B cell (primary cell): ENCODE data around the gene SKA1. TPM values are rescaled to one million over a fixed set of nuclear protein-coding genes. Genes with fewer than 3 reads are reported as not detected.
"Not testable (repeated sequence)": the region's sequence is repeated elsewhere in the genome, so short reads cannot be mapped to it uniquely, and the experiment has no call there.

Source experiments
- ATAC-seq: fragments of 200-7000 bp; cut with Tn5 transposase; one replicate; pipeline ENCODE4 v1.10.0; 2021; ENCODE audit warnings: low read depth, mild to moderate bottlenecking, moderate number of reproducible peaks, moderate library complexity
- CTCF ChIA-PET: fragments of 350-600 bp; sonication (Branson Sonifier 250); formaldehyde crosslinking; loops from one replicate; lab custom pipeline; 2021; ENCODE audit warnings: antibody characterized with exemption, inconsistent platforms; lab: Charles Lee
- POLR2A ChIA-PET: fragments of 350-600 bp; sonication (Branson Sonifier 250); formaldehyde crosslinking; loops from one replicate; lab custom pipeline; 2021; ENCODE audit warnings: antibody characterized with exemption; lab: Charles Lee
- DNase-seq: peaks from one replicate; pipeline ENCODE4 v3.0.0; 2013
- H2AFZ ChIP-seq: 2 replicates; pipeline ENCODE4 v1.6.1; 2012; ENCODE audit warnings: mild to moderate bottlenecking, low read depth, low read length; ENCODE audit not compliant: insufficient read depth, poor library complexity, severe bottlenecking
- H3K27ac ChIP-seq, 2 donors: 1 replicate in 1 of 2; 2 replicates in 1 of 2; pipeline ENCODE4 v1.5.1; 2012 to 2013; ENCODE audit warnings: low read length in 2 of 2, mild to moderate bottlenecking in 2 of 2, moderate library complexity in 1 of 2
- H3K27me3 ChIP-seq, 4 experiments: fragments of 200-600 bp in 1 of 4; sonication (generic) in 1 of 4; replicated peaks in 1 of 4; 1 replicate in 2 of 4; 2 replicates in 2 of 4; pipeline versions ENCODE4 v1.6.1 to v1.7.0; 2013 to 2016; ENCODE audit warnings: low read length in 3 of 4, mild to moderate bottlenecking in 2 of 4, mixed read lengths in 1 of 4, moderate library complexity in 1 of 4; ENCODE audit not compliant: insufficient read depth in 4 of 4, control insufficient read depth in 3 of 4; ENCODE audit errors: control extremely low read depth in 1 of 4
- H3K36me3 ChIP-seq, 2 experiments: replicated peaks in 1 of 2; 1 replicate in 1 of 2; 2 replicates in 1 of 2; pipeline versions ENCODE4 v1.6.1 to v1.7.1; 2013; ENCODE audit warnings: low read length in 1 of 2; ENCODE audit not compliant: insufficient read depth in 2 of 2, control insufficient read depth in 1 of 2; ENCODE audit errors: control extremely low read depth in 1 of 2, extremely low read depth in 1 of 2
- H3K4me1 ChIP-seq, 2 donors: fragments of 200-600 bp in 1 of 2; sonication (generic) in 1 of 2; 1 replicate in 1 of 2; 2 replicates in 1 of 2; pipeline versions ENCODE4 v1.5.1 to v1.6.1; 2013 to 2017; ENCODE audit warnings: low read length in 2 of 2; ENCODE audit not compliant: control insufficient read depth in 2 of 2, insufficient read depth in 2 of 2
- H3K4me2 ChIP-seq: replicated peaks from 2 replicates; pipeline ENCODE3; 2012; ENCODE audit warnings: mild to moderate bottlenecking, low read depth, low read length; ENCODE audit not compliant: poor library complexity, severe bottlenecking
- H3K4me3 ChIP-seq, 5 experiments: fragments of 200-600 bp in 1 of 5; sonication (generic) in 1 of 5; 1 replicate in 3 of 5; 2 replicates in 2 of 5; pipeline versions ENCODE4 v1.5.1 to v1.7.0; 2011 to 2016; ENCODE audit warnings: low read length in 4 of 5, mild to moderate bottlenecking in 4 of 5, low read depth in 2 of 5, control low read depth in 1 of 5, moderate library complexity in 1 of 5; ENCODE audit not compliant: insufficient read depth in 1 of 5; ENCODE audit errors: control extremely low read depth in 1 of 5, extremely low read depth in 1 of 5
- H3K79me2 ChIP-seq: fragments of 200-600 bp; sonication (generic); one replicate; pipeline ENCODE4 v1.6.0; 2016; ENCODE audit warnings: low read length; ENCODE audit not compliant: control insufficient read depth, insufficient read depth
- H3K9ac ChIP-seq: fragments of 200-600 bp; sonication (generic); 2 replicates; pipeline ENCODE4 v1.6.1; 2017; ENCODE audit warnings: mild to moderate bottlenecking, low read length, moderate library complexity
- H3K9me3 ChIP-seq, 3 donors: one replicate each; pipeline versions ENCODE4 v1.6.1 to v1.7.1; 2013; ENCODE audit warnings: low read length in 2 of 3; ENCODE audit not compliant: control insufficient read depth in 2 of 3, insufficient read depth in 1 of 3; ENCODE audit errors: control extremely low read depth in 1 of 3
- H4K20me1 ChIP-seq: 2 replicates; pipeline ENCODE4 v1.6.0; 2012; ENCODE audit warnings: mild to moderate bottlenecking, low read length; ENCODE audit not compliant: insufficient read depth, control insufficient read depth, poor library complexity, severe bottlenecking
- H3K27ac Mint-ChIP-seq: one replicate; pipeline ENCODE4 v1.8.0; 2021; ENCODE audit warnings: mixed read lengths
- H3K27me3 Mint-ChIP-seq: one replicate; pipeline ENCODE4 v1.8.0; 2021; ENCODE audit warnings: mixed read lengths
- H3K4me1 Mint-ChIP-seq: one replicate; pipeline ENCODE4 v1.8.0; 2021; ENCODE audit warnings: mixed read lengths
- H3K4me3 Mint-ChIP-seq: one replicate; pipeline ENCODE4 v1.8.0; 2021; ENCODE audit warnings: mixed read lengths
- H3K9me3 Mint-ChIP-seq: one replicate; pipeline ENCODE4 v1.8.0; 2022; ENCODE audit warnings: mixed read lengths; ENCODE audit not compliant: insufficient read depth
- CTCF ChIP-seq: fragments of 200-600 bp; IDR thresholded peaks from one replicate; pipeline ENCODE4 v1.8.0; 2022; ENCODE audit warnings: antibody characterized with exemption, mild to moderate bottlenecking
- EZH2 ChIP-seq: IDR thresholded peaks from 2 replicates; pipeline ENCODE4 v1.6.1; 2012; ENCODE audit warnings: borderline replicate concordance, low read depth, mild to moderate bottlenecking, moderate library complexity, low read length; ENCODE audit not compliant: insufficient read depth, poor library complexity, severe bottlenecking
- WGBS: methylation state at CpG from one replicate; pipeline ENCODE4 v1.1.5; 2013; ENCODE audit warnings: missing lambda C conversion rate; ENCODE audit not compliant: insufficient coverage; 5-methylcytosine and 5-hydroxymethylcytosine counted together
- intact Hi-C: fragments of 100-400 bp; cut with micrococcal nuclease; formaldehyde crosslinking; loops from one replicate; pipeline ENCODE4 v1.10.0; 2022
- polyA plus RNA-seq: library from polyadenylated mRNA; depleted of rRNA; stranded (reverse); fragments of >200 nt; gene quantifications from 2 replicates; pipeline ENCODE4 v1.2.3, GENCODE V29; 2012
- total RNA-seq, 2 donors: library from RNA; stranded (reverse); fragments of 120-200 nt in 1 of 2; gene quantifications; 1 replicate in 1 of 2; 2 replicates in 1 of 2; pipeline versions ENCODE4 v1.2.3 to v1.2.4, GENCODE V29; 2013 to 2022

Gene SKA1
- total and polyA plus RNA-seq, 2 donors (not counting 1 experiment from before 2014, with no cell fraction given) = 0.28 to 0.52 TPM

GRCh38 chr18:50401295-50401694 lies 26.4 kb downstream of the SKA1 start:
- TF ChIP-seq CTCF = no peak
- no peak for TF ChIP-seq EZH2
- Histone ChIP-seq H3K4me2 (no peak overlapping the region), H3K27ac (no peak overlapping the region), H3K79me2 (no peaks in the 10 kb centered on the region), H3K9me3 (peaks cover 0 to 3% (median 0%) of the 10 kb centered on the region in 3 donors), H3K36me3 (no peaks in the 10 kb centered on the region), H3K4me3 (no peak overlapping the region), H3K9ac (no peak overlapping the region), H3K4me1 (no peaks in the 10 kb centered on the region), H2AFZ (no peak overlapping the region), H3K27me3 (peaks cover 0 to 33% (median 0%) of the 10 kb centered on the region in 4 experiments), H4K20me1 (no peaks in the 10 kb centered on the region)
- ChIA-PET POLR2A (interaction anchor here (0.6 kb wide), 1 partner anchor 574 kb away, joined by 3 read pairs; no protein-coding TSS in a partner anchor), CTCF (no interaction called here)
- DNase-seq = no peak
- Mint-ChIP-seq H3K27me3 (peaks cover 64% of the 10 kb centered on the region), H3K9me3 (no peaks in the 10 kb centered on the region), H3K4me1 (peaks cover 3% of the 10 kb centered on the region), H3K4me3 (no peak overlapping the region), H3K27ac (no peak overlapping the region)
- intact Hi-C loops = no loop called here
- WGBS = 58% methylated on average over 9 of the region's 18 CpGs
- ATAC-seq = no peak

GRCh38 chr18:50401888-50402287 lies 27.0 kb downstream of the SKA1 start:
- Histone ChIP-seq H3K4me1 (no peaks in the 10 kb centered on the region), H3K4me2 (no peak overlapping the region), H3K79me2 (no peaks in the 10 kb centered on the region), H3K9me3 (peaks cover 0 to 3% (median 0%) of the 10 kb centered on the region in 3 donors), H4K20me1 (no peaks in the 10 kb centered on the region), H3K9ac (no peak overlapping the region), H2AFZ (no peak overlapping the region), H3K27me3 (peaks cover 0 to 35% (median 0%) of the 10 kb centered on the region in 4 experiments), H3K4me3 (no peak overlapping the region), H3K27ac (no peak overlapping the region), H3K36me3 (no peaks in the 10 kb centered on the region)
- Mint-ChIP-seq H3K27ac (no peak overlapping the region), H3K4me3 (no peak overlapping the region), H3K9me3 (no peaks in the 10 kb centered on the region), H3K27me3 (peaks cover 70% of the 10 kb centered on the region), H3K4me1 (peaks cover 3% of the 10 kb centered on the region)
- no peak for DNase-seq
- no peak for ATAC-seq
- intact Hi-C loops = no loop called here
- TF ChIP-seq EZH2 (no peak), CTCF (no peak)
- ChIA-PET POLR2A (no interaction called here), CTCF (no interaction called here)
- WGBS = 16% methylated on average over 16 of the region's 21 CpGs

- ATAC-seq, H2AFZ ChIP-seq, H3K4me3 Mint-ChIP-seq, H3K36me3 ChIP-seq, intact Hi-C loops, H3K4me2 ChIP-seq, CTCF ChIA-PET, H3K9ac ChIP-seq, H3K4me1 Mint-ChIP-seq, POLR2A ChIA-PET, DNase-seq, H3K27ac ChIP-seq, H3K9me3 ChIP-seq, H4K20me1 ChIP-seq, H3K9me3 Mint-ChIP-seq, H3K4me3 ChIP-seq, H3K27ac Mint-ChIP-seq, H3K79me2 ChIP-seq, H3K4me1 ChIP-seq: not testable (repeated sequence)
- peaks cover 77% of the 10 kb centered on the region for H3K27me3 Mint-ChIP-seq
- H3K27me3 ChIP-seq = peaks cover 0 to 34% (median 0%) of the 10 kb centered on the region in 4 experiments
- WGBS = 67% methylated on average over 11 of the region's 13 CpGs
These were observed 30.1 kb downstream of the SKA1 start for GRCh38 chr18:50404752-50405581.
